ENCODE measurements around the gene CEP63.

The CEP63 gene

DNA sequence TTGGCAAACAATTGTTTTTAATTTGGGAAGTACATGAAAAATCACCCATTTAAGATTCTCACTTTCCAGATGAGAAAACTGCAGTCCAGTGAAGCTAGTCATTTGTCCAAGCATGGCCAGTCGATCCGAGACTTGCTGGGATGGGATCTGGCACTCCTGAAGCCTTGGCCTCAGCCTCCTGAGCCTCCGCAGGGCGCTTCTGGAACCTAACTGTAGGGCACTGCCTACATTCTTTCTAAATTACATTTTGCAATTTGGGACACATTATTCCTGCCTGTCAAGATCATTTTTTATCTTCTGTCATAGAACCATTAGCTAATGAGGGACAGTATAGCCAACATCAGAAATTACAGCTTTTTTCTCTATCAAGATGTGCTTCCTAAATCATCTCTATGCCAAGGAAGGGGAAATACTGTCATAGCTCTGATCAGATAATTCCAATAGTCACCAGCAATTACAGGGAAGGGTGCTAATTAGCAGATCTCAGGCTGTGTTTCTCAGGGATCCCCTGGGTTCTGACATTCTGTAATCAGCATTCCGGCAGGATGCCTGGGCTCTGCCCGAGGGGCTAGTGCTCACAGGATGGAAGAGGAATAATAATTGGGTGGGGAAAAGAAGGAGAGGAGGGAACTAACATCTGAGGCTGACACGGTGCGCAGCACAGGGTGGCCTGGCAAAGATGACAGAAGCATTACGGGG lies 28.3 kb upstream of the CEP63 start:
- DNase-seq (ENCODE audit: low spot score) = no peak
- TF ChIP-seq CTCF (conservative IDR thresholded peaks at IDR 0.05; ENCODE audit: low read depth) = no peak
- CTCF ChIA-PET = interaction anchor here (0.5 kb wide), 1 partner anchor 230 kb away, joined by 4 read pairs; no protein-coding TSS in a partner anchor
- POLR2A ChIA-PET (ENCODE audit: low non-redundant PET) = no interaction called here
- H3K27ac ChIP-seq = no peak overlapping the region

GRCh38 chr3:134458406-134458945 lies 27.4 kb upstream of the CEP63 start:
- ChIA-PET CTCF (no interaction called here), POLR2A (ENCODE audit: low non-redundant PET) (no interaction called here)
- no peak for TF ChIP-seq CTCF (conservative IDR thresholded peaks at IDR 0.05; ENCODE audit: low read depth)
- no peak for DNase-seq (ENCODE audit: low spot score)
- H3K27ac ChIP-seq = no peak overlapping the region

DNA sequence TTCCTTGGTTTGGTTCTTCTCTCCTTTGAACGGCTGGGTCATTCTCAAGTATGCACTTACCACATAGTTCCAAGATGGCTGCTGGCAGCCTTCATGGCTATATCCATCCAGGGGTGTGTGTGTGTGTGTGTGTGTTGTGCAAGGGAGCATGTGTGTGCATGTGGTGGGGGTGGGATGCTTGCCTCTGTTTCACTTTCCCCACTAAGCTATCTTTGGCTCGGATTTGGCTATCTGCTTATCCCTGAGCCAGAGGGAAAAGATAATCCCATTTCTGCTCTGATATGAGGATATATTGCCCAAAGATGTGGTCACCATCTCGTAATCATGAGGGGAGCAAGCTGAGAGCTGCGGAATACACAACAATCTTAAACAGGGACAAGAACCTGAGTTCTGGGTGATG lies 26.3 kb upstream of the CEP63 start:
- ChIA-PET POLR2A (ENCODE audit: low non-redundant PET) (no interaction called here), CTCF (no interaction called here)
- TF ChIP-seq CTCF (conservative IDR thresholded peaks at IDR 0.05; ENCODE audit: low read depth) = no peak
- H3K27ac ChIP-seq = no peak overlapping the region
- no peak for DNase-seq (ENCODE audit: low spot score)

DNA sequence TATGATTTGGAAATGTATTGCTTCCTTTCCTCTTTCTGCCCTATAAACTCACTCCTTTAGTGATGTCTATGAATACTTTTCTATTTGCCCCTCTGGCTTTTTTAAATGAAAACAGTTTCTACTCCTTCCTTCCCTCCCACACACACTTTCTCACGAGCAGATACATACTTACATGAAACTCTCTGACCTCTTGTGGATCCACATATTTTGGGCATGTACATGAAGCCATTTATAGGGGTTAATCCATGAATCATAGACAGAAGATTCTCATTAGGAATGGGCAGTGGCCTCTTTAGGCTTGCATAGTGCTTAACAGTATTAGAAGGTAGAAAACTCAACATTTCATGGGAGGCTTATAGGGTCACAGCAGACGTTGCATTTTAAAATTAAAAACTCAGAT lies 24.9 kb upstream of the CEP63 start:
- POLR2A ChIA-PET (ENCODE audit: low non-redundant PET) = no interaction called here
- CTCF ChIA-PET = interaction anchor here (0.6 kb wide), 1 partner anchor 1714 kb away, joined by 3 read pairs; no protein-coding TSS in a partner anchor
- no peak overlapping the region for H3K27ac ChIP-seq
- peak; percentile 38 for DNase-seq (ENCODE audit: low spot score)
- no peak for TF ChIP-seq CTCF (conservative IDR thresholded peaks at IDR 0.05; ENCODE audit: low read depth)

DNA sequence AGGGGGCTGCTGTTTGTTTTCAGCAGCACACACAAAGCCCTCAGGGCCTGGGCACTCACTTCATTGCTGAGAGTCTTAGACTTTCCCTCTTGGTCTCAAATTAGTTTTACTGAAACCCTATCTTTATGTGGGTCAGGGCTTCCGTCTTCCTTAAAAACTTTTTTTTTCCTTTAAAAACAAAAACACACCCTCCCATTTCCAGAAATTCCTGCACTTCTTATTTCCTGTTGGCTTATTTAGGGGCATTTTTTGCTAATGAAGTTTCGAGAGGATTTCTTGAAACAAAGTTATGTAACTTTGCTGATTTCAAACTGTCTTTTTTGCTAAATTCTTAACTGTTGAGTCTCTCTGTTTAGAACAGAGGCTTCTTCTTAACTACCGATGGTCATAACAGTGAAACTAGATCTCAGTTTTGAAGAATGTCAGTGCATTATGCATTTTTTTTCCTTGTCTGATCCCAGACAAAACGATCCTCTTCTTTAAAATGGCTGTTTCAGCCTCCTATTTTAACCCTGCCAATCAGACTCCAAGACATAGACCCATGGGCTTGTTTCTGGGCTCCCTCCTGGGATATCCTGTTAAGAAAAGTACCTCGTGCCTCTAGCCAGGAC lies 23.4 kb upstream of the CEP63 start:
- POLR2A ChIA-PET (ENCODE audit: low non-redundant PET) = no interaction called here
- H3K27ac ChIP-seq = no peak overlapping the region
- no peak for DNase-seq (ENCODE audit: low spot score)
- no peak for TF ChIP-seq CTCF (conservative IDR thresholded peaks at IDR 0.05; ENCODE audit: low read depth)
- CTCF ChIA-PET = no interaction called here

- POLR2A ChIA-PET (ENCODE audit: low non-redundant PET) = no interaction called here
- no peak overlapping the region for H3K27ac ChIP-seq
- no peak for DNase-seq (ENCODE audit: low spot score)
- no peak for TF ChIP-seq CTCF (conservative IDR thresholded peaks at IDR 0.05; ENCODE audit: low read depth)
- CTCF ChIA-PET = no interaction called here
Measured at GRCh38 chr3:134463676-134464063, 22.2 kb upstream of the CEP63 start.
